ENCODE measurements around the gene CFAP97. TPM values are rescaled to one million over a fixed set of nuclear protein-coding genes. Genes with fewer than 3 reads are reported as not detected.
"Not testable (repeated sequence)": the region's sequence is repeated elsewhere in the genome, so short reads cannot be mapped to it uniquely, and the experiment has no call there.

The CFAP97 gene
- total RNA-seq, 4 donors from 2014 or later: 26.7 to 33.0 (median 30.9) TPM

DNA sequence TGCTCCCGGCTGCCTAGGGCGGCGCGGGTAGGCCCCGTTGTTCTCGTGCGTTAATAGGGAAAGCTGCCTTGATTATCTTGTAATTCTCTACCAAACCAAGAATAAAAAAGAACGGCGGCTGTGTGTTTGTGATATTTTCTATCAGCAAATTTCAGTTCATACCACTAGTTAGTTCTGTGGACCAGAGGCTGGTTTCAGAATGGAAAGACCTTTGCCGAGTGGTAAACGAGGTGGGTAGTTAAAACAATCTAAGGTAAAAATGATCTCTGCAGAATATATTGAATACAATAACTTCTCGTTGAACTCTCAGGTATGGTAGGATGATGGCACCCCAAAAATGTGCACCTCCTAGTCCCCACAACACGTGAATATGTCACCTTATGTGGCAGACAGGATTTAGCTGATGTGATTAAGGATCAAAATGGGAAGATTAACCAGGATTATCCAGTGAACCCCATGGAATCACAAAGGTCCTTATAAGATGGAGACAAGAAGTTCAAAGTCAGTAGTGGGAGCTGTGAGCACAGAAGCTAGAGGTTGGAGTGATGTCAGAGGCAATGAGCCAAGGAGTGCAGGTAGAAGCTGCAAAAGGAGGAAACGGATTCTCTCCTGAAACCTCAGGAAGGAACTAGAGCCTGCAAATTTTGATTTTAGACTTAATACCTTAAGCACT, 574 bp upstream of the CFAP97 start:
- Histone ChIP-seq H3K4me1 (peaks cover 31% of the 10 kb centered on the region), H3K9me3 (no peaks in the 10 kb centered on the region), H3K27ac (peak overlapping the region; percentile 97), H3K27me3 (no peaks in the 10 kb centered on the region), H3K36me3 (no peaks in the 10 kb centered on the region), H3K4me3 (peak overlapping the region; percentile 91)
- TF ChIP-seq EP300 (IDR thresholded peaks at IDR 0.05) (no peak), POLR2A (IDR thresholded peaks at IDR 0.05) (no peak), POLR2AphosphoS5 (IDR thresholded peaks at IDR 0.05) (no peak)
- TF ChIP-seq, protein P1, sequence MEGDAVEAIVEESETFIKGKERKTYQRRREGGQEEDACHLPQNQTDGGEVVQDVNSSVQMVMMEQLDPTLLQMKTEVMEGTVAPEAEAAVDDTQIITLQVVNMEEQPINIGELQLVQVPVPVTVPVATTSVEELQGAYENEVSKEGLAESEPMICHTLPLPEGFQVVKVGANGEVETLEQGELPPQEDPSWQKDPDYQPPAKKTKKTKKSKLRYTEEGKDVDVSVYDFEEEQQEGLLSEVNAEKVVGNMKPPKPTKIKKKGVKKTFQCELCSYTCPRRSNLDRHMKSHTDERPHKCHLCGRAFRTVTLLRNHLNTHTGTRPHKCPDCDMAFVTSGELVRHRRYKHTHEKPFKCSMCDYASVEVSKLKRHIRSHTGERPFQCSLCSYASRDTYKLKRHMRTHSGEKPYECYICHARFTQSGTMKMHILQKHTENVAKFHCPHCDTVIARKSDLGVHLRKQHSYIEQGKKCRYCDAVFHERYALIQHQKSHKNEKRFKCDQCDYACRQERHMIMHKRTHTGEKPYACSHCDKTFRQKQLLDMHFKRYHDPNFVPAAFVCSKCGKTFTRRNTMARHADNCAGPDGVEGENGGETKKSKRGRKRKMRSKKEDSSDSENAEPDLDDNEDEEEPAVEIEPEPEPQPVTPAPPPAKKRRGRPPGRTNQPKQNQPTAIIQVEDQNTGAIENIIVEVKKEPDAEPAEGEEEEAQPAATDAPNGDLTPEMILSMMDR (IDR thresholded peaks at IDR 0.05): no peak
- no peak for DNase-seq (ENCODE audit: low spot score in 2 of 2)
- WGBS: 5% methylated on average over 7 of the region's 14 CpGs

DNA sequence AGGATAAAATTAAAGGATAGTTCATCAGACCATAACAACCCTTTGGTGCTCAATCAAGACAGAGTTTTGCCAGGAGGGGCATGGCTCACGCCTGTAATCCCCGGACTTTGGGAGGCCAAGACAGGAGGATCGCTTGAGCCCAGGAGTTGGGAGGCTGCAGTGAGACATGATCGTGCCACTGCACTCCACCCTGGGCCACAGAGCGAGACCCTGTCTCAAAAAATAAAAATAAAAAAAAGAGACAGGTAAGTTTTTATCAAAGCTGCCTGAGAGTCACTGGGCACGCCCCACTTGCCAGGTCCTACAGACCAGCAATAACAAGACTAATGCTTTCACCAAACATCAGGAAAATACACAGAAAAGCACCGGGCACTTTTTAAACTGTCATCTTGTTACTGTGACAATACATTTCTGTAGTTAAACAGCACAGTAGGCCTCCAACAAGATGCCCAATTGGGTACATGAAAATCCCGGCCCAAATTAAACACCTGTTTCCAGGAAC, 765 bp downstream of the CFAP97 start:
- H3K36me3 ChIP-seq: no peaks in the 10 kb centered on the region
- H3K9me3 ChIP-seq: no peaks in the 10 kb centered on the region
- 66% methylated on average over 8 of the region's 8 CpGs for WGBS
- no peak for TF ChIP-seq POLR2AphosphoS5 (IDR thresholded peaks at IDR 0.05)
- TF ChIP-seq, protein P1 (IDR thresholded peaks at IDR 0.05): no peak
- TF ChIP-seq POLR2A (IDR thresholded peaks at IDR 0.05): no peak
- no peak for TF ChIP-seq EP300 (IDR thresholded peaks at IDR 0.05)
- DNase-seq (ENCODE audit: low spot score in 2 of 2): no peak
- H3K4me3 ChIP-seq: peak overlapping the region; percentile 91
- H3K27ac ChIP-seq: peak overlapping the region; percentile 97
- peaks cover 22% of the 10 kb centered on the region for H3K4me1 ChIP-seq
- H3K27me3 ChIP-seq: no peaks in the 10 kb centered on the region

DNA sequence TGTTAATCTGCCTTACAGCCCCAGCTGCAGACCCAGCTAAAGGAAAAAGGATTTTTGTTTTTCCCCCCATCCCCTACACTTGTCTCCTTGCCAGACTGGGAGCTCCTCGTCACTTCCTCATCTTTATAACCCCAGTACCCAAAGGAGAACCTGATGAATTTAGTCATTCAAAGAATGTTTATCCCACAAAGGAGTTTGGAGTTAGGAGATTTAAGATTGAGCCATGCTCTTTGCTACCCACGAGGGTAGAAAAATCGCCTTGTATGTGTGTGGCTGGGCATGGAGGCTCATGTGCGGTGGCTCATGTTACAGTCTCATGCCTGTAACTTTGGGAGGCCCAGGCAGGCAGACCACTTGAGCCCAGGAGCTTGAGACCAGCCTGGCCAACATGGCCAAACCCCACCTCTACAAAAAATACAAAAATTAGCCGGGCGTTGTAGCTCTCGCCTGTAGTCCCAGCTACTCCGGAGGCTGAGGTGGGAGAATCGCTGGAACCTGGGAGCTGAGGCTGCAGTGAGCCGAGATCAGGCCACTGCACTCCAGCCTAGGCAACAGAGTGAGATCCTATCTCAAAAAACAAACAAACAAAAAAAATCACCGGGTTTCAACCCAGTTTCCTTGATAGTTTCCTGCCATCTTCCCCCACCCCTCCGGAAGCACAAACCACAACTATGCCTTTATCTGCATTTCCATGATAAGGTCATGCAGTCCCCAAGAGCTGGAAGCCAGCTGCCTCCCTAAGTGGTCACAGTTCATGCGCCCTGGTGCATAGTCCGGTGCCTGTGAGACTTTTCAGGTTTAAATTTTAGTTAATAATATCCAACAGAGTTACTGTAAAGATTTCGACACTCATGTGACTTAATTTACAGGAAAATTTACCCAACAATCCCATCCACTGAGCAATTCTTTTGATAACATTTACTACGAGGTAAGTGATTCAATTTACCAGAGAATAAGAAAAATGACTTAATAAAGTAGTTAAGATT, 1.5 kb downstream of the CFAP97 start:
- no peak for DNase-seq (ENCODE audit: low spot score in 2 of 2)
- Histone ChIP-seq H3K4me3 (peak overlapping the region; percentile 91), H3K27ac (peak overlapping the region; percentile 6), H3K27me3 (no peaks in the 10 kb centered on the region), H3K4me1 (peaks cover 22% of the 10 kb centered on the region), H3K36me3 (no peaks in the 10 kb centered on the region), H3K9me3 (no peaks in the 10 kb centered on the region)
- 64% methylated on average over 16 of the region's 16 CpGs for WGBS
- TF ChIP-seq EP300 (IDR thresholded peaks at IDR 0.05) (no peak), POLR2A (IDR thresholded peaks at IDR 0.05) (no peak), POLR2AphosphoS5 (IDR thresholded peaks at IDR 0.05) (no peak)
- TF ChIP-seq, protein P1 (IDR thresholded peaks at IDR 0.05): no peak

DNA sequence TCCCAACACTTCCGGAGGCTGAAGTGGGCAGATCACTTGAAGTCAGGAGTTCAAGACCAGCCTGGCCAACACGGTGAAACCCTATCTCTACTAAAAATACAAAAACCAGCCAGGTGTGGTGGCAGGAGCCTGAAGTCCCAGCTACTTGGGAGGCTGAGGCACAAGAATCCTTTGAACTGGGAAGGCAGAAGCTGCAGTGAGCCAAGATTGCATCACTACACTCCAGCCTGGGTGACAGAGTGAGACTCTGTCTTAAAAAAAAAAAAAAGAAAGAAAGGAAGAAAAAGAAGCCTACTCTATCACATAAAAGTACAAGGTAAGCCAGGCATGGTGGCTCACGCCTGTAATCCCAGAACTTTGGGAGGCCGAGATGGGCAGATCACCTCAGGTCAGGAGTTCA, 5.6 kb downstream of the CFAP97 start:
- not testable (repeated sequence) for DNase-seq (ENCODE audit: low spot score in 2 of 2); H3K9me3 ChIP-seq; H3K27ac ChIP-seq; H3K4me3 ChIP-seq; H3K27me3 ChIP-seq; H3K36me3 ChIP-seq
- 99% methylated on average over 4 of the region's 4 CpGs for WGBS
- H3K4me1 ChIP-seq: peaks cover 10% of the 10 kb centered on the region

DNA sequence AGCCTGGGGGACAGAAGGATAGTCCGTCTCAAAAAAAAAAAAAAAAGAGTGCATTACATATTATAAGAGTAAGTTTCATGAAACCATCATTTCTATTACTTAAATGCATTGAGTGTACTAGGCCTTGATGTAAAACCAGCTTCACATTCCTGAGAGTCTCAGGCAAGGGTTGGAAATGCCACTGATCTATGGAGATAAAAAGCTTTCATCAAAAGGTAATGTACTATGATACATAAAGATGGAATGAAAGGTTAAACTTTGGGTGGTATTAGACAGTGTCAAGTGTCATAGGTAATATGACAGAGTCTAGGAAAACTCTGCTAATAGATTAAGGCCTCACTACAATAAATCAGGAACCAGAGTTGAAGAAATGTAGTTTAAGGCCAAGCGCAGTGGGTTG, 7.4 kb downstream of the CFAP97 start:
- no peaks in the 10 kb centered on the region for H3K9me3 ChIP-seq
- TF ChIP-seq POLR2AphosphoS5 (IDR thresholded peaks at IDR 0.05) (no peak), POLR2A (IDR thresholded peaks at IDR 0.05) (no peak), EP300 (IDR thresholded peaks at IDR 0.05) (no peak)
- TF ChIP-seq, protein P1 (IDR thresholded peaks at IDR 0.05): no peak
- no peak overlapping the region for H3K4me3 ChIP-seq
- 90% methylated on average over 2 of the region's 2 CpGs for WGBS
- H3K4me1 ChIP-seq: no peaks in the 10 kb centered on the region
- DNase-seq (ENCODE audit: low spot score in 2 of 2): no peak
- no peaks in the 10 kb centered on the region for H3K36me3 ChIP-seq
- no peaks in the 10 kb centered on the region for H3K27me3 ChIP-seq
- no peak overlapping the region for H3K27ac ChIP-seq
